NCI-H1048 (cell line): ENCODE data around the gene PATZ1.

Source experiments
- DNase-seq: peaks from one replicate; lab custom pipeline; 2025; lab: John Stamatoyannopoulos, UW

Gene PATZ1

DNA sequence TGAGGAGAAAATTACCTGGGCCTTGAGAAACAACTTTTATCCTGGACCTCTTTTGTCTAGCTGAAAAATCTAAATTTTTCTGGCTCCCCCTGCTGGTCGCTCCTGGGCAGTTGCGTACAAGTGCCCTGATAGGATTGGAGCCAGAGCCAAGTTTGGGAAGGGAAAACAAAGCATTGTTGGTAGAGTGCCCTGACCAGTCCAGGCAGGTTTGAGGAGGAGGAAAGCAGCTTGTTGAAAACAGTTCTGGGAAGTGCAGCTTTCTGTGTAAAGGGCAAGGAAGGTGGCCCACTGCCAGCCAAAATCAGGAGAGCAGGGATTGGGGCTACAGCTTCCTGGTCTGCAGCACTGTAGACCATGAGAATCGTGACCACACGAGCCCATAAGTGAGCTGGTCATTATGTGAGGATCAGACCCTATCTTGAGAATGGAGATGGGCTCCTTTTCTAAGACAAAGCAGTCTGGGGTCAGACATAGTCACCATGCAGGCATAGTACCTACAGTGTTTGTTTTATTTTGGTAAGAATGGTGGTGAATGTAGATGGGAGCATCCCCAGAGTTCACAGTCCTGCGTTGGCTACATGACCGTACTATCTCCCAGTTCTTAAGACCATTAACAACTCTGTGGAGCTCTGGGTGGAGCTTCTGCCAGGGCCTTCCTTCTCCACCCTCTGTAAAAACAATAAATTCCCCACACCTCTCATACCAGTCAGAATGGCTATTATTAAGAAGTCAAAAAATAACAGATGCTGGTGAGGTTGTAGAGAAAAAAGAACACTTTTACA, 32.6 kb downstream of the PATZ1 start:
- DNase-seq: no peak

DNA sequence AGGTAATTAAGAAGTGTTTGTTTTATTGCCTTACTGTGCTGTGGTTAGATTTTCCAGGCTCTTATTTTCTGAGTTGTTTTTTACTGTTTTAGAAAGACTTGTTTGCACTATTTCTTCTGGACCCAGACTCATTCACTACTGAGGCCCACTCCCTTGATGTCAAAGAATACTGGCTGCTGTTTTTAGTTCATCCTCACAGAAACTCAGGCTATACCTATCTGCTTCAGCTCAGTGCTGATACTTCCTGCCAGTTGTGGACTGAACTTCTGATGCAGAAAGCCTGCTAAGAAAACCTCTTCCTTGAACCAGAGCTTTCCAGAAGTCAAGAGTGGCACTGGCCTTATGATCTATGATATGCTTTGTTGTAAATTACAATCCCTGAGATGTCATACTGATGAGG, 38.0 kb downstream of the PATZ1 start:
- DNase-seq: no peak

DNA sequence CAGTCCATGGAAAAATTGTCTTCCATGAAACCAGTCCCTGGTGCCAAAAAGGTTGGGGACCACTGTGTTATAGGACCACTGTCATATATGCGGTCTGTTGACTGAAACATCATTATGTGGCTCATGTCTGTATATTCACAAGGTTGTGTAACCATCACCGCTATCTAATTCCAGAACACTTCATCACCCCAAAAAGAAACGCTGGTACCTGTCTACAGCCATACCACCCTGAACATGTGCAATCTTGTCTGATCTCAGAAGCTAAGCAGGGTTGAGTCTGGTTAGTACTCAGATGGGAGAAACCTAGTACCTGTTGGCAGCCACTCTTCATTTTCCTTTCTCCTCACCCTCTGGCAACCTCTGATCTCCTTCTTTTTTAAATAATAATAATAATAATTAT, 41.0 kb downstream of the PATZ1 start:
- DNase-seq: no peak

DNA sequence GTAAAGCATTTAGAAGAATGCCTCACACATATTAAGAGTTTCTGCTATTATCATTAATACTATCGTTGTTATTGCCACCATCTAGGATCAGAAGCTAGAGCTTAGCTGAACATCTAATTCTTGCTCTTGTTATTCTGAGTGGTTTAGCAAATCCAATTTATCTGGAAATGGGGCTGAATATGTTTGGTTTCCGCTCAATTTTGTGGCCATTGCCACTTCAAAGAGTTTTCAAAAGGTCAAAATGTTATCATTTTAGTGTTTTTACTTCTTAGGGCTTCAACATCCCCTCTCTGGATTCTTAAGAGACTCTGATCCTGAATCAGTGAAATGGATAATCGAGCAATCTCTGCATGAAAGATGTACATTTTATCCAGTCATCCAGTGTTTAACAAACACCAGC, 43.6 kb downstream of the PATZ1 start:
- no peak for DNase-seq

DNA sequence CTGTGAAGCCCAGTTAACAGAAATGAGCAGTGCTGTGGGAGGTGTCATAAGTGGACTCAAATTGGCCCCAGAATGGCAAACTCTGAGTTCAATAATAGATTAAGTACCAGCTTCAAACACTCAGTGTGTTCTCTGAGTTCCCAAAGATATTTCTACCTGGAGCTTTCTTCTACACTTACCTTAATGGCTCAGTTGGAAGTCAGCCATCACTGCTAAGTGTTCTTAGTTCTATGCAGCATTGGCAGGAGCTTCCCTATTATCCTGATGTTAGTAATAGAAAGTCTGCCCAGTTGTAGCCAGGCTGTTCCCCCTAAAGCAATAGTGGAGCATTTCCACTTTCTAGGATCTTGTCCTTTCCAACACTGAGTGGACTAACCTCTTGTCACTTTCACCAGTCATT, 44.1 kb downstream of the PATZ1 start:
- no peak for DNase-seq

DNA sequence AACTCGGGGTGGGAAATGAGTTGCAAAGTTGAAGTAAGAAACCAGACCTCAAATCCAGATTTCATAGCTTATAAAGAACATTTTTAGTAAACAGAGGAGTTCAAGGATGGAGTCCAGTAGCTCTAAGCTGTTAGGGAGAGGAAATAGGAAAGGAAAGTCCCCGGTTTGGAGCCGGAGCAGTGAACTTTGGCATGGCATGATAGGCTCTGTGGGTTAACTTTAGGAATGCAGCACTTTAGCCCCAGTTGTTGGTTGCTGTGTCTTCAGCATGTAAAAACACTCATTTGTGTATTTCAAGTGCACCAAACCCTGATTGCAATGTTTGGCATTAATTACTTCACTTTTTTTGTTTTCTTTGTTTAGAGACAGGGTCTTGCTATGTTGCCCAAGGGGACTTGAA, 45.2 kb downstream of the PATZ1 start:
- DNase-seq: no peak

DNA sequence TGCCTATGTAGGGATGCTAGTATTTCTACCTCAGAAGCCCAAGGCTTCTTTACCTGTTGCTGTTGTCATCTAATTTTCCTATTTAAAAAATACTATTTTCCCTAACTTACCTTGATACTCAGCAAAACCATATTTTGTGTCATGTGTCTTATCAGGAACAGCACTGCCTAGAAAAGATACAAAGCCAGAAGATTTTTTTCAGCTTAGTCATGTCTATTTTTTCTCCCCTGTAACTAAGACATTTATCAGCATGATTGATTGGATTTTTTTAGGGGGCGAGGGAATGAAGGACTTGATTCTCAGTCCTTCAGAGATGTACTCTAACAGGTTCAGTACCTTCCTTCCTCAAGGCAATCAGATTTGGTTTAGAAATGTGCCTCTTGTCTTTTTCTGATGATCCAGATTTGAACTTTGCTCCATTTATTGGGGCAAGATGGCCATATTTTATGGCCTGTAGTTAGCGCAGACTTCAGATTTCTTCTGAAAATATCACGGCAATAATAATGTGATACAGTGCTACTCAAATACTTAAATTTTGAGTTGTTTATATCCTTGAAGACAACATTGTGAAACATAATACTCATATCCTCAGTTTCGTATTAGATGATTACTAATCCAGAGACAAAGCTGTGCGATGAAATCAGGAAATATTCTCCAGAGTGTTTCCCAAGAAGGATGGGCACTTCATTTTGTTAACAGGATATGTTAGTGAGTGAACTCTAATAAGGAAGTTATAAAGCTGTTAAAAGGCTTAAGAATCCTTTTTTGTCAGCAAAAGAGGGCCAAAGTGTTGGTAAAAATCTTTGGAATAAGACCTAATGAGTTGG, 50.1 kb downstream of the PATZ1 start:
- no peak for DNase-seq

DNA sequence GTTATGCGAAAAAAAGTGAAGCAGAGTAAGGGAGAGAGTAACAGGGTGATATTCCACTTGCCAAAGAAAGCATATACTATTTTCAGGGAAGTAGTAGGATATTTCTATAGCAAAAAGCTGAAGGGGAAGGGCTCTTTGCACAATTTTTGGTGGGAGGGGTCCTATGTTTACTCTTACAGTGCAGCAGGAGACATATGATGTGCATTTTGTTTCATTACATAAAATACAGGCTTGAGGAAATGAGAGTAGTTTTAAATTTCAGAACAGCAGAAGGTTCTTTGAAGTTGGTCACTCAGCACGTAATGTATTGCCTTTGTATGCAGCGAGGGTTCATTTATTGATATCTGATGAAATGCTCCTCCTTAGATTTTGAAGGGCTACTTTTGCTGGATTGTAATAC, 50.8 kb downstream of the PATZ1 start:
- DNase-seq: no peak

DNA sequence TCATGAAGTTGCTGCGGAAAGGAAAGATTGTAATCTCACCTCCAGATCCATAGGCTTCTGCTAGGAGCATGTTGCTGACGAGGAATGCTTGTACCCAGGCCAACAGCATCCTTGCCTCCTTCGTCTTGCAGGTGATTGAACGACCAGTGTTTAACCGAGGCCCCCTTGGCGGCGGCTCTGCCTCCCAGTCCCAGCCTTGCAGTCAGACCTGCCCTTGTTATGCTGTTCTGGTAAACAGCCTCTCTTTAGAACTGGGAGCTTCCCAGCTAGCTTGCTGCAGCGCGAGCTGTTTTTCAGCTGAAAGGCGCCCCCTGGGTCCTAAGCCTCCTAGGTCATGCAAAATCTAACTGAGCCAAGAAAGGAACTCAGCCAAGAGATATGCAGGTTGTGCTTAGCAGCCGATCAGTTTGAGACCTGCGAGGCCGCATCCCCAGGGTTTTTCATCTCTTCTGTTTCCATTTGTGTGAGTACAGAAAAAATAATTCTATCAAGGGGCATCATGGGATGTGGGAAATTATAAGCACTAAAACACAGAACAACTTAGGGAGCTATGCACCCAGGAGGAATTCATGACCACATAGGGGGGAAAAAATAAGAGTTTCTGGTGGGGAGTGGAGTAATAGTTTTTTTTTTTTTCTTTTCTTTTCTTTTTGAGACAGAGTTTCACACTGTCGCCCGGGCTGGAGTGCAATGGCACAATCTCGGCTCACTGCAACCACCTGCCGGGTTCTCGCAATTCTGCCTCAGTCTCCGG, 53.7 kb downstream of the PATZ1 start, which contains the start of gene PIK3IP1:
Gene PIK3IP1 (minus strand): TSS at position 253 of the 754 bp plus-strand sequence. CDS start 144 bp downstream, at position 109.
- DNase-seq: no peak

DNA sequence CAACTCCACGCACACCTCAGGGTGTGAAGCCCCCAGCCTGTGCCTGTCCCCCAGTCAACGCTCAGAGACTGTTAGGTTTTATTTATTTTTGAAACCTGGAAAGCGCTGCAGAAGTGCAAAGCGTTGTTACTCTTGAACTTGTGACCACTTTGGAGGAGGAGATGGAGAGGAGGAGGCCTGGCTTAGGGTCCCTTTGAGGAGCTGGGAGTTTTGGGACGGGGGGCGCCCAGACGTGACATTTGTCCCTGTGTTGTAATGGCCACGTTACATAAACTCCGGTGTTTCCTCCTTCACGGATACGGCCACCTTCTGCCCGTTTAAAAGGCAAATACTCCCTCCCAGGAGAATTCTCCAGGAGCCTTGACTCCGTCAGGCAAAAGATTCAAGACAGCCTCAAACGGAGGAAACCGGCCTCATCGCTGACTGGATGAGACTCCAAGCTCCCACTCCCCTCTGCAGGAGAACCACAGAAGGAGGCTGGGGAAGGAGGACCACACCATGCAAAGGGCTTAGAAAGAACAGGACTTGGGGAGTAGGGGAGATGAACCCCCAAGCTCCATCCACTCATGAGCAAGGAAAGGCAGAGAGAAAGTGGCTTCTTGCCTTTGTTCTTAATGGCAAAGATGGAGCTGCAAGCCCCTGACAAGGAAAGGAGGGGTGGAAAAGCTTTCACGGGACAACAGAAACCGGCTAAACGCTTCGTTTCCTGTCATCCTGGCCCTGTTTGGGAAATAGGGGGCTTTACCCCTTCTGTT, 54.5 kb downstream of the PATZ1 start:
- no peak for DNase-seq

DNA sequence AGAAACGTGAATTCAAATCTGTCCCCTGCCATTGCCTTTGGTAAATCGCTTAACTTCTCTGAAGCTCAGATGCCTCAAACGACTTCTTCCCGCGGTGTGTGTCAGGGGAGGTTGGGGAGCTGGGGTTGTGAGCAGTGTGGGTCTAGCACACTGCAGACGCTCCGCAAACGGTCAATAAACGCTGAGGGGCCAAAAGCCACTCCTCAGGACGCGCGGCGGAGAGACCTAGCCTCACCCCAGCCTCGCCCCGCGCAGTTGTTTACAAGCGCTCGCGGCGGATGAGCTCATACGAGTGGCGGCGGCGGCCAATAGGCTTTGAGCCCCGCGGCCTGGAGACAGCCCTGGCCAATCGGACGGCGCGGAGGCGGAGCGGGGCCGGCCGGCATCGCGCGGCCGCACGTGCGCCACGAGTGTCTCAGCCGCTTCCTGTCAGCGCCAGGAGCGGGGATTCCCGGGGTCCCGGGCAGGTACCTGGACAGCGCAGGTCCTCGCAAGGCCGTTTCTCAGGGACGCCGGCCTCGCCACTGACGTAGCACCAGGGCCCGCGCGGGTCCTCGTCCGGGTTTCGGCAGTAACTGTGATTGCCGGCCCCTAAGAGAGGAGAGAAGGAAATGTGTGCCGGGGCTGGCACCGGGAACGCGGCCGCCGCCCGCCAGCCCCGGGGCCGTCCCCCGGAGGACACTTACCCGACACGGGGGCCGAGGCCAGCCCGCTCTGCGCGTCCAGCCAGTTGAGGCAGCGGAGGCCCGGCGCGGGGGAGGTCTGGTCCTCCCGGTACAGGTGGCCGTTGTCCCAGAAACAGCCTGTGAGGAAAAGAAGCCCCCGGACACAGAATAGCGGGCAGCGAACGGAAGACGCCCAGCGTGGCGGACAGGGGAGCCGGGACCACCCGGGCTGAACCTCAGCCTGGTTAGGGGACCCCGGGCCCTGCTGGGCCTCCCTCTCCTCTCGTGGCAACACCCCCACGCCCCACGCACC, 55.4 kb downstream of the PATZ1 start:
- DNase-seq: peak; percentile 88

DNA sequence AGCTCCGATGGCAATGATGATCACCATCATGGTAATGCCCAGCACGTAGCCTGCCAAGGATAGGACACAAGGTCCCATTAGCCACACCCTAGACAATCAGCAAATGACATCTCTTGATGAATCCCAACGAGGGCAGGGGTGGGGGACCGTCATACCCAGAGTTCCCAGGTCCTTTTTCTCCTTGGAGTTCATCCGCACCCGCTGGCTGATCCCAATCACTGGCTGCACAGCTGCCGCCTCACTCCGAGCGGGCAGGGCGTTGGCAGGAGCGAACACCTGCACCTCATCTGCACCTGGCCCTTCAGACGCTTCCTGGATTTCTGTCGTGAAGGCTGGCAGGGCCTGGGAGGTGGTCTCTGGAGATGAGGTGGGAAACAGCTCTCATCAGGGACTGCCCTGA, 56.8 kb downstream of the PATZ1 start:
- no peak for DNase-seq

DNA sequence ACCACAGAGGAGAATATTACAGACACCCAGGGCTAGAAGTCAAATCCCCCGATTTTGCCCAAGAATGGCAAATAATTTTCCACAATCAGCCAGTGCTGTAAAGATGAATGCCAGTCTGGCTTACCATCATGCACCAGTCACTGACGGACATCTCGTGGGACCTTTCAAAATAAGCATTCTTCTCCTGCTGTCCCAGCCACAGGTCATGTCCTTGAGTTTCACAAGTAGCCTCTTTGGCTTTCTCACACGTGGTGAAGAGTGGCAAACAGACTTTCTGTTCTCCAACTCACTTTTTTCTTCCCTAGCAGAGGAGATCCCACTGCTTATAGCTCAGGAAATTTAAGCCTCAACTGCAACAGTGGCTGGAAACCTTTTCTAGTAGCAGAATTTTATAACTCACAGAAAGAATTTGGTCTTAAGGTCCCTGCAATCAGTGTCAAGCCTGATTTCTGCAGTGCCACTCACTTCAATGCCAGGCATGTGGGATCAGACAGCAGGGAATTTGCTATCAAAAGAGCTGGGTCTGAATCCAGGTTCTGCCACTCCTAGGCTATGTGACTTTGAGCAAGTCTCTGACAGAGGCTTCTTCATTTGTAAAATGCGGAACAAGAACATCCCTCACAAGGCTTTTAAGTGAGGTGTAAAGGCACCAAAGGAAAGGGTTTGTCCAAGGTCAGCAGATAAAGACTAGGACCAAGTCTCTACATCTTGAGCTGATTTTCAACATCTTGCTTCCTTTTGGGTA, 57.5 kb downstream of the PATZ1 start:
- DNase-seq: no peak

DNA sequence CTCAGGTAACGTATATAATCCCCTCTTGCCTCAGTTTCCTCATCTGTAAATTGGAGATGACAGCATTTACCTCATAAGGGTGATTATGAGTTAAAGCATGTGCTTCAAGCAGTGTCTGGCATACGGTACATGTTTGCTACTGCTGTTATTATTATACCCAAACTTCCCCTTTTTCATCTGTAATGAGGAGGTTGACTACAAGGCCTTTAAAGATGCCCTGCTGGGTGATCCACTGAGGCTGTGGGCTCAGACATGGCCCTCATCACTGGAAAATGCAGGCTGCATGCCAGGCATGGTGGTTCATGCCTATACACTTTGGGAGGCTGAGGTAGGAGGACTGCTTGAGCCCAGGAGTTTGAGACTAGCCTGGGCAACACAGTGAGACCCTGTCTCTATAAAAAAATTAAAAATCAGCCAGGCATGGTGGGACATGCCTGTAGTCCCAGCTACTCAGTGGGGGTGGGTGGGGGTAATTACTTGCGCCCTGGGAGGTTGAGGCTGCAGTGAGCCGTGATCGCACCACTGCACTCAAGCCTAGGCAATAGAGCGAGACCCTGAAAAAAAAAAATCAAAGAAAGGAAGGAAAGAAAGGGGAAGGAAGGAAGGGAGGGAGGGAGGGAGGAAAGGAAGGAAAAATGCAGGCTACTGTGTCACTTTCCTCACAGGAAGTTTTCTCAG, 58.2 kb downstream of the PATZ1 start:
- no peak for DNase-seq

DNA sequence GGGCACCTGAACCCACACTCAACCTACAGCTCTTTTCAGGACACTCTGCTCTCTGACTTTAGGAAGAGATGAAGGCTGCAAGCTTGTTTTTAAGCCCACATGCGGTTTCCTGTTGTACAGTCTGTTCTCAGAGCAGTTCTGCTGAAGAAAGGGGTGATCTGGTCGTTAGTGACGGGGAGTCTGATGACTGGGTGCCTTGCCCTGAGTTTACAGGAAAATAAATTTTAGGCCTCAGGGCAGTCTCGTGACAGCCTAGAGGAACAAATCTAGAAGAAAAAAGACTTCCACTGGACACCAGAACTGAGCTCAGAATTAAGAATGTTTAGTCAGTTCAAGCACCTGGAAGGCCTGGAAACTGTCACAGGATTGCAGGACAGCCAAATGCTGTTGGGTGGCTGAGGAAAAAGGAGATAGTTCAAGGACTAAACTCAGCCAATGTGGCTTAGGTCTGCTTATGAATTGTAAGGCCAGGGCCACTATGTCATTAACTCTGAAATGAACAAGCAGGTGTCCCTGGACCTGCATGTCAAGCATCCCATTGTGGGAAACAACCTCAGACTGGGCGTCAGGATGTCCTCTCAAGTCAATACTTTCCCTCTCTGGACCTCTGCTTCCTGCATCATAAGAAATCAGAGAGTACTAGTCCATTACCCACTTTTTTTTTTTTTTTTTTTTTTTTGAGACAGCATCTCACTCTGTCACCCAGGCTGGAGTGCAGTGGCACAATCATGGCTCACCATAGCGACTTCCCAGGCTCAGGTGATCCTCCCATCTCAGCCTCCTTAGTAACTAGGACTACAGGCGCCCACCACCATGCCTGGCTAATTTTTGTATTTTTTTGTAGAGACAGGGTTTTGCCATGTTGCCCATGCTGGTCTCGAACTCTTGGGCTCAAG, 59.5 kb downstream of the PATZ1 start:
- no peak for DNase-seq

DNA sequence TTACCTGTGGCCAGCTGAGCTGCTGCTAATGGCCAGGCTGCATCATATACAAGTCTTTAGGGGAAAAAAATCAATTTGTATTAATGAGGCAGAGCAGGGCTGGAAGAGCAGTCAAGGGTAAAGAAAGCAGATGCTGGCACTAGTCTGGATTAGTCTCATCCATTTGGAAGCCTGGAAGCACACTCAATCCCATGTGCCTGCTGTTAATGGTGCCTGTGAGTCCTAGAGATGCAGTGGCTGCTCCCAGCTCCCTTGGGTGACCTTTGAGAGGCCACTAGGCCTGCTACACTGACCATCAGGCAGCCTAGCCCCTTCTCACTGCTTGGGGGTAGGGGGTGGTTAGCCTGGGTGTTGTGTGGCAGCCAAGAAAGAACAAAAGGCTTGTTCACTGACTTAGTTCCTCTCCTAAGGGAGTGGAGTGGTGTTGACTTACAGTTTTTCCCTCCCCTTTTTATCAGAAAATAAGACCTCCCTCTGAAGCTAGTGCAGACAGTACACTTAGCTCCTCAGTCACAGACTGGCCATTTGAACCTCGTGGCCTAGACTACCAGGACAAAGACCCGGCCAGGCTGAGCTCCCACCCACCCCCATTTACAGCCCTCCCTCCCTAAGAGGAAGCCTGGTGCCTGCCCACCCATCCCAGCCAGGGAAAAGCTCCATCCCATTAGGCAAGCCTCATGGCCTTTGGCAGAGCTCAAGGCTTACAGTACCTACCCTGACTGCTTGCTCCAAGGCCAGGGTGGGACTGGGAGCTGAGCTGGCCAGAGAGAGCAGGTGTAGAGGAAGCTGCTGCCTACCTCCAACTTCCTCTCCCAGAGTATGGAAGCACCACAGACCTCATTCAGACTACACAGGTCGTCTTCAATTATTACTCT, 61.6 kb downstream of the PATZ1 start:
- DNase-seq: no peak

DNA sequence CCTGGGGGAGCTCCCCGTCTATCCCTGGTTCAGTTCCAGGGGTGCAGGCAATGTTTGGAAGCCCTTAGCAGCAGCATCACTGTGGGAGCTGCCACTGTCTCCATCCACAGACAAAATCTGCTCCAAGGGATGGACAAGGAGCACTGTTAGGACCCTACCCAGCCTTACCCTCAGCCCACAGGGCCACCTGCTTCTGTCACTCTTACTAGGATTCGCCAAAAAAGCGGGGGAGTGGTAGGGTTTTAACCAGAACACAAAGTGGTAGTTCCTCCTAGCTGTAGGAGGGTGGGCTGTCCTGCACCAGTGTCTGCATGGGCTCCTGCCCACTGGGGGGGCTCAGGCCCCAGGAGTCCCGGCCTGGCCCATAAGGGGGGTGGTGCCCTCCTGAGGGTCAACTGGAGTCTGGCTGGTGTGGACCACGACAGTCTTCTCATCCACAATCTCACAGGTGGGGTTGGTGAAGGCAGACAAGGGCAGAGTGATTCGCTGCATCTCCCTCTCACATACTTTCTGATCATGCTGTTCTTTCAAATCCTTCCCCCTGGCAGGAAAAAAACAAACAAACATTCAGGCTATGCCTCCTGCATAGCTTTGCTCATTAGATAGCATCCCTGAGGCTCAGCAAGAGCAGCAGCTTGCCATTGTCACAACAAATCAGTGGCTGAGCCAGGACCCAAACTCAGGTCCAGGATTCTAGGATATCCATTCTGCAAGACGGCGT, 63.2 kb downstream of the PATZ1 start:
- DNase-seq: no peak
